ENCODE measurements around the gene WDR41.

WDR41 gene

DNA sequence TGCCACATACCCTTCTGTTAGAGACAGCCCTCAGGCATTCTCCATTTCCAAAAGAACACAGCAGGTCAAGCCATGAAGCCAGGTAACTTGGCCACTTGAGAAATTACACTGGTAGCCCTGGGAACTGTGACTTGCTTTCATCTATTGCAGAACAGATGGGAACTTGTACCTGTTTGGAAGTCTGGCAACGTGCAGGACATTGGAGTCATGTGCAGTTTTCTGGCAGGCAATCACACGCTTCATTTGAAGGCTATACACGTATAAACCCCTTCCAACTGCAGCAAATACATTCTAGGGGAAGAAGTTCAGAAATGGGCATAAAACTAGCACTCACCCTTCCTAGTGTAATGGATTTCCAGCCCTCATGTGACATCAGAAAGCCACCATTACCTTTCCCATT, 54.0 kb downstream of the WDR41 start:
- Histone ChIP-seq H3K9ac (ENCODE audit: low read depth, low read length) (no peak overlapping the region), H3K9me3 (ENCODE audit: control insufficient read depth, insufficient read depth, low read length) (no peaks in the 10 kb centered on the region), H3K4me1 (ENCODE audit: control insufficient read depth, insufficient read depth, low read length) (no peaks in the 10 kb centered on the region), H3K36me3 (ENCODE audit: control insufficient read depth, insufficient read depth, low read length) (no peaks in the 10 kb centered on the region), H3K4me3 (ENCODE audit: low read depth, low read length) (no peak overlapping the region), H3K27me3 (ENCODE audit: control insufficient read depth, insufficient read depth, low read length) (no peaks in the 10 kb centered on the region)

GRCh38 chr5:77437194-77437593, 54.9 kb downstream of the WDR41 start:
- Histone ChIP-seq H3K36me3 (ENCODE audit: control insufficient read depth, insufficient read depth, low read length) (no peaks in the 10 kb centered on the region), H3K9ac (ENCODE audit: low read depth, low read length) (no peak overlapping the region), H3K9me3 (ENCODE audit: control insufficient read depth, insufficient read depth, low read length) (no peaks in the 10 kb centered on the region), H3K4me1 (ENCODE audit: control insufficient read depth, insufficient read depth, low read length) (no peaks in the 10 kb centered on the region), H3K27me3 (ENCODE audit: control insufficient read depth, insufficient read depth, low read length) (no peaks in the 10 kb centered on the region), H3K4me3 (ENCODE audit: low read depth, low read length) (no peak overlapping the region)

- H3K9ac ChIP-seq (ENCODE audit: low read depth, low read length), result no peak overlapping the region
- no peaks in the 10 kb centered on the region for H3K9me3 ChIP-seq (ENCODE audit: control insufficient read depth, insufficient read depth, low read length)
- H3K4me3 ChIP-seq (ENCODE audit: low read depth, low read length), result no peak overlapping the region
- H3K36me3 ChIP-seq (ENCODE audit: control insufficient read depth, insufficient read depth, low read length), result no peaks in the 10 kb centered on the region
- no peaks in the 10 kb centered on the region for H3K27me3 ChIP-seq (ENCODE audit: control insufficient read depth, insufficient read depth, low read length)
- H3K4me1 ChIP-seq (ENCODE audit: control insufficient read depth, insufficient read depth, low read length), result no peaks in the 10 kb centered on the region
Observed at GRCh38 chr5:77431719-77432118, 60.4 kb downstream of the WDR41 start.

GRCh38 chr5:77431286-77431685, 60.8 kb downstream of the WDR41 start:
- Histone ChIP-seq H3K9me3 (ENCODE audit: control insufficient read depth, insufficient read depth, low read length) (no peaks in the 10 kb centered on the region), H3K36me3 (ENCODE audit: control insufficient read depth, insufficient read depth, low read length) (no peaks in the 10 kb centered on the region), H3K27me3 (ENCODE audit: control insufficient read depth, insufficient read depth, low read length) (no peaks in the 10 kb centered on the region), H3K9ac (ENCODE audit: low read depth, low read length) (no peak overlapping the region), H3K4me3 (ENCODE audit: low read depth, low read length) (no peak overlapping the region), H3K4me1 (ENCODE audit: control insufficient read depth, insufficient read depth, low read length) (no peaks in the 10 kb centered on the region)

DNA sequence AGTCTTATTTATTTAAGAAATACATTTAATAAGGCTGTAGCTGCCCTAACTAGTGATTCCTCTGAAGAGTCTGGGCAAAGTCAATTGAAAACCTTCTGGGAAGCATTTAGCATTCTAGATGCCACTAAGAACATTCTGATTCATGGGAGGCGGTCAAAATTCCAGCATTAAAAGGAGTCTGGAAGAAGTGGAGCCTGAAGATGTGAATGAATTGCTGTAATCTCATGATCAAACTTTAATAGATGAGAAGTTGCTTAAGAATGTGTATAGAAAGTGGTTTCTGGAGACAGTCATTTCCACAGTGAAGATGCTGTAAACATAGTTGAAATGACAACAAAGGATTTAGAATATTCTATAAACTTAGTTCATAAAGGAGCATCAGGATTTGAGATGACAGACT, 61.4 kb downstream of the WDR41 start:
- H3K36me3 ChIP-seq (ENCODE audit: control insufficient read depth, insufficient read depth, low read length), result no peaks in the 10 kb centered on the region

DNA sequence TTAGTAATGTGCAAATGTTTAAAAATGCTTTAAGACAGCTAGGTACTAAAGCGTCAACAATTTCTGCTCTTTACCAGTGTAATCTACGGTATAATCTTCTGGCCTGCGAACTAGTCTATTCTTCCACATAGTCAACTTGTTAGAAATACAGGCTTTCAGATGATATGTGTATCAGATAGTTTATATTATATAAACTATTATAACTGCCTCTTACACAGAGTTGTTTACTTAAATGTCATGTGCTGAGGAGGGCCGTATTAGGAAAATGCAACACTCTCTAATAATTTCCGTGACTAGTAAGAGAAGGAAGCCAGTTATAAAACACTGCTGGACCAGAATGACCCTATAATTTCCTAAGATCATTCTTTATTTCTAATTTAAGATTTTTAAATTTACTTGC, 63.6 kb downstream of the WDR41 start:
- Histone ChIP-seq H3K4me3 (ENCODE audit: low read depth, low read length) (no peak overlapping the region), H3K36me3 (ENCODE audit: control insufficient read depth, insufficient read depth, low read length) (no peaks in the 10 kb centered on the region), H3K27me3 (ENCODE audit: control insufficient read depth, insufficient read depth, low read length) (no peaks in the 10 kb centered on the region), H3K4me1 (ENCODE audit: control insufficient read depth, insufficient read depth, low read length) (no peaks in the 10 kb centered on the region), H3K9me3 (ENCODE audit: control insufficient read depth, insufficient read depth, low read length) (no peaks in the 10 kb centered on the region), H3K9ac (ENCODE audit: low read depth, low read length) (no peak overlapping the region)

More for the DNA sequence above, 61.4 kb downstream of the WDR41 start:
- H3K9ac ChIP-seq (ENCODE audit: low read depth, low read length), result no peak overlapping the region
- no peak overlapping the region for H3K4me3 ChIP-seq (ENCODE audit: low read depth, low read length)
- H3K4me1 ChIP-seq (ENCODE audit: control insufficient read depth, insufficient read depth, low read length), result no peaks in the 10 kb centered on the region
- no peaks in the 10 kb centered on the region for H3K9me3 ChIP-seq (ENCODE audit: control insufficient read depth, insufficient read depth, low read length)
- H3K27me3 ChIP-seq (ENCODE audit: control insufficient read depth, insufficient read depth, low read length), result no peaks in the 10 kb centered on the region

- H3K36me3 ChIP-seq (ENCODE audit: control insufficient read depth, insufficient read depth, low read length), result no peaks in the 10 kb centered on the region
- H3K4me1 ChIP-seq (ENCODE audit: control insufficient read depth, insufficient read depth, low read length), result no peaks in the 10 kb centered on the region
- no peaks in the 10 kb centered on the region for H3K27me3 ChIP-seq (ENCODE audit: control insufficient read depth, insufficient read depth, low read length)
- no peak overlapping the region for H3K4me3 ChIP-seq (ENCODE audit: low read depth, low read length)
- H3K9me3 ChIP-seq (ENCODE audit: control insufficient read depth, insufficient read depth, low read length), result no peaks in the 10 kb centered on the region
- no peak overlapping the region for H3K9ac ChIP-seq (ENCODE audit: low read depth, low read length)
Observed at GRCh38 chr5:77427998-77428397, 64.1 kb downstream of the WDR41 start.

DNA sequence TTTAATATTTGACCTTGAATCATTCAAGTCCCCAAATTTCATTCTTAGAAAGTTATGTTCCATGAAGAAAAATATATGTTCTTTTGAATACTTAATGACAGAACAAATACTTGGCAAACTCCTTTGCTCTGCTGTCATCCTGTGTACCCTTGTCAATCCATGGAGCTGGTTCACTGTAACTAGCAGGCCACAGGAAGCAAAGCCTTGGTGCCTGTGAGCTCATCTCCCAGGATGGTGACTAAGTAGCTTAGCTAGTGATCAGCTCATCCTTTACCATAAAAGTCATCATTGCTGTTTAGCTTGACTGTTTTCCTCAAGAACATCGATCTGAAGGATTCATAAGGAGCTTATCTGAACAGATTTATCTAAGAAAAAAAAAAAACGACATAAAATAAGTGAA, 65.4 kb downstream of the WDR41 start:
- Histone ChIP-seq H3K4me1 (ENCODE audit: control insufficient read depth, insufficient read depth, low read length) (no peaks in the 10 kb centered on the region), H3K36me3 (ENCODE audit: control insufficient read depth, insufficient read depth, low read length) (no peaks in the 10 kb centered on the region), H3K9ac (ENCODE audit: low read depth, low read length) (no peak overlapping the region), H3K27me3 (ENCODE audit: control insufficient read depth, insufficient read depth, low read length) (no peaks in the 10 kb centered on the region), H3K9me3 (ENCODE audit: control insufficient read depth, insufficient read depth, low read length) (no peaks in the 10 kb centered on the region), H3K4me3 (ENCODE audit: low read depth, low read length) (no peak overlapping the region)

- Histone ChIP-seq H3K27me3 (ENCODE audit: control insufficient read depth, insufficient read depth, low read length) (no peaks in the 10 kb centered on the region), H3K9me3 (ENCODE audit: control insufficient read depth, insufficient read depth, low read length) (no peaks in the 10 kb centered on the region), H3K9ac (ENCODE audit: low read depth, low read length) (no peak overlapping the region), H3K4me1 (ENCODE audit: control insufficient read depth, insufficient read depth, low read length) (no peaks in the 10 kb centered on the region), H3K36me3 (ENCODE audit: control insufficient read depth, insufficient read depth, low read length) (no peaks in the 10 kb centered on the region), H3K4me3 (ENCODE audit: low read depth, low read length) (no peak overlapping the region)
Observed at GRCh38 chr5:77425998-77426659, 66.0 kb downstream of the WDR41 start.

- H3K4me3 ChIP-seq (ENCODE audit: low read depth, low read length), result no peak overlapping the region
- H3K36me3 ChIP-seq (ENCODE audit: control insufficient read depth, insufficient read depth, low read length), result no peaks in the 10 kb centered on the region
- no peak overlapping the region for H3K9ac ChIP-seq (ENCODE audit: low read depth, low read length)
- H3K4me1 ChIP-seq (ENCODE audit: control insufficient read depth, insufficient read depth, low read length), result no peaks in the 10 kb centered on the region
- no peaks in the 10 kb centered on the region for H3K9me3 ChIP-seq (ENCODE audit: control insufficient read depth, insufficient read depth, low read length)
- no peaks in the 10 kb centered on the region for H3K27me3 ChIP-seq (ENCODE audit: control insufficient read depth, insufficient read depth, low read length)
Observed at GRCh38 chr5:77425420-77425819, 66.7 kb downstream of the WDR41 start.

GRCh38 chr5:77424921-77425320, 67.2 kb downstream of the WDR41 start:
- Histone ChIP-seq H3K9me3 (ENCODE audit: control insufficient read depth, insufficient read depth, low read length) (no peaks in the 10 kb centered on the region), H3K4me1 (ENCODE audit: control insufficient read depth, insufficient read depth, low read length) (no peaks in the 10 kb centered on the region), H3K36me3 (ENCODE audit: control insufficient read depth, insufficient read depth, low read length) (no peaks in the 10 kb centered on the region), H3K9ac (ENCODE audit: low read depth, low read length) (no peak overlapping the region), H3K27me3 (ENCODE audit: control insufficient read depth, insufficient read depth, low read length) (no peaks in the 10 kb centered on the region), H3K4me3 (ENCODE audit: low read depth, low read length) (no peak overlapping the region)

DNA sequence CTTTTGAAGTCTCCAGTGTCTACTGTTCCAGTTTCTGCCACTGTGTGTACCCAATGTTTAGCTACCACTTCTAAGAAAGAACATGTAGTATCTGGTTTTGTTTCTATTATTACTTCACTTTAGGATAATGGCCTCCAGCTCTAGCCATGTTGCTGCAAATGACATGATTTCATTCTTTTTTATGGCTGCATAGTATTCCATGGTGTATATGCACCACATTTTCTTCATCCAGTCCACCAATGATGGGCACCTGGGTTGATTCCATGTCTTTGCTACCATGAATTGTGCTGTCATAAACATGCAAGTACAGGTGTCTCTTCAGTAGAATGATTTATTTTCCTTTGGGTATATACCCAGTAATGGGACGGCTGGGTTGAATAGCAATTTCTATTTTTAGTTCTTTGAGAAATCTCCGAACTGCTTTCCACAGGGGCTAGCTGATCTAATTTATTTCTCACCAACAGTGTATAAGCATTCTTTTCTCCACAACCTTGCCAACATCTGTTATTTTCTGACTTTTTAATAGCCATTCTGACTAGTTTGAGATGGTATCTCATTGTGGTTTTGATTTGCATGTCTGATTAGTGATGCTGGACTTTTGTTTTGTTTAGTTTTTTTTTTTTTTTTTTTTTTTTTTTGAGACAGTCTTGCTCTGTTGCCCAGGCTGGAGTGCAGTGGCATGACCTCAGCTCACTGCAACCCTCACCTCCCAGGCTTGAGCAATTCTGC, 68.9 kb downstream of the WDR41 start:
- Histone ChIP-seq H3K9ac (ENCODE audit: low read depth, low read length) (no peak overlapping the region), H3K36me3 (ENCODE audit: control insufficient read depth, insufficient read depth, low read length) (no peaks in the 10 kb centered on the region), H3K9me3 (ENCODE audit: control insufficient read depth, insufficient read depth, low read length) (no peaks in the 10 kb centered on the region), H3K27me3 (ENCODE audit: control insufficient read depth, insufficient read depth, low read length) (no peaks in the 10 kb centered on the region), H3K4me1 (ENCODE audit: control insufficient read depth, insufficient read depth, low read length) (no peaks in the 10 kb centered on the region), H3K4me3 (ENCODE audit: low read depth, low read length) (no peak overlapping the region)
